Right hindlimb (tissue), 1 donor: ENCODE data around the gene SNX1.

Experiments
- DNase-seq: peaks from one replicate; pipeline ENCODE4 v3.0.0-alpha.2; 2018

The SNX1 gene

GRCh38 chr15:64148168-64148567 is 52.4 kb downstream of the SNX1 start:
- no peak for DNase-seq

DNA sequence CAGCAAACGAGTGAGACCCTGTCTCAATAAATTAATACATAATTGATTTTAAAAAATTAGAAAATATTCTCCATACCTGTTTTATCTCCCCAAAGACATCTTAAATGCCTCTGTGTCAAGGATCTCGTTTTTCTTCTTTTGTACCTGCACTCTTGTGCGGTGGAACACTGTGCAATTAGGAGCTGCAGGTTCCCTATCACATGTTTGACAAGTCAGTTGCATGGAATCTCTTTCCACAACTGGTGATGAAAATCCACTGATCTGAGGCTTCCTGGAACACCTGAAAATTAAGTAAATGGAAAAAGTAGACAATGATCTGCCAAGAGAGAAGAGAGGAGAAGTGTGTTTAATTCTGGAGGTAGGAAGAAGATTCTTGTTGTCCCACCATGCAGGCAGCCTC is 52.8 kb downstream of the SNX1 start:
- no peak for DNase-seq

DNA sequence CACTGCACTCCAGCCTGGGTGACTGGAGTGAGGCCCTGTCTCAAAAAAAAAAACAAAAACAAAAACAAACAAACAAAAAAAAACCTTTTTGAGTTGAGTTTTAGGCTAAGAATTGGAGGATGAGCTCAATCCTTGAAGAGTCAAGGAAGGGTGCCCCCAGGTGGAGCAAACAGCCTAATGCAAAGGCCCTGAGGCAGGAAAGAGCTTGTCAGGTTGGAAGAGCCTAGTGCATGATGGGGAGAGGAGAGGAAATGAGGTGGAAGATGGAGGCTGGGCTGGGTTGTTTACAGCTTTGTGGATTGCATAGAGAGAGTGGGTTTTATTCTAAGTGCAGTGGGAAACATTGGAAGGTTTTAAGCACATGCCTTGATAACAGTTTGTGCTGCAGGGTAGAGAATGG is 53.6 kb downstream of the SNX1 start:
- no peak for DNase-seq

DNA sequence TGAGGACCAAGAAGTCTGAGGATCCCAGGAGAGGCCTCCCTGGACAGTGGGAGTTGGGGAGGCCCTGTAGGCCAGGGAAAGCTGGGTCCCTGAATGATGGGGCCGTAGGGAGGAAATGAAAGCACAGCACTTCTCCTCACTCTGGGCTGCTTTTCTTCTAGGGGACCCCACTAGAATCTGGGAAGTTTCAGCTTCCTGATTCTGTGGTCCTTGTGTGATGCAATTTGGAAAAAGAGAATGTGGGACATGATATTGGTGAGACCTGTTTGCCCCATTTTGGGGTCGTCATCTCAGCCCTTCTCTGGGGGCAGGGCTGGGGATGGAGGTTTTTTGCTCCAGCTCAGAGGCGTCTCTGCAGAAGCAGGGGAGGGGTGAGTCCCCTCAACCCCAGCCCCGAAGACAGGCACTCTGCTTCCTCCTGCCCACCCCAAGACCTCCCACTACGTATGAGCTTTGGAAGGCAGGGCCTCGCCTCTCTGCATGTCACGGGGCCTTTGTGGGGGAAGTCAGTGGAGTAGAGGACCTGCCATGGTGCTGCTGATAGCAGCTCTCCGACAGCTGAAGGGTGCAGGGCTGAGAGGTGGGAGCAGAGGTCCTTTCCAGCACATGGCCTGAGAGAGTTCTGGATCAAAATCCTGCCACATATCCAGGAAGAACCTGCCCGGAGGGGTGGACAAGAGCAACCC is 54.3 kb downstream of the SNX1 start:
- no peak for DNase-seq

DNA sequence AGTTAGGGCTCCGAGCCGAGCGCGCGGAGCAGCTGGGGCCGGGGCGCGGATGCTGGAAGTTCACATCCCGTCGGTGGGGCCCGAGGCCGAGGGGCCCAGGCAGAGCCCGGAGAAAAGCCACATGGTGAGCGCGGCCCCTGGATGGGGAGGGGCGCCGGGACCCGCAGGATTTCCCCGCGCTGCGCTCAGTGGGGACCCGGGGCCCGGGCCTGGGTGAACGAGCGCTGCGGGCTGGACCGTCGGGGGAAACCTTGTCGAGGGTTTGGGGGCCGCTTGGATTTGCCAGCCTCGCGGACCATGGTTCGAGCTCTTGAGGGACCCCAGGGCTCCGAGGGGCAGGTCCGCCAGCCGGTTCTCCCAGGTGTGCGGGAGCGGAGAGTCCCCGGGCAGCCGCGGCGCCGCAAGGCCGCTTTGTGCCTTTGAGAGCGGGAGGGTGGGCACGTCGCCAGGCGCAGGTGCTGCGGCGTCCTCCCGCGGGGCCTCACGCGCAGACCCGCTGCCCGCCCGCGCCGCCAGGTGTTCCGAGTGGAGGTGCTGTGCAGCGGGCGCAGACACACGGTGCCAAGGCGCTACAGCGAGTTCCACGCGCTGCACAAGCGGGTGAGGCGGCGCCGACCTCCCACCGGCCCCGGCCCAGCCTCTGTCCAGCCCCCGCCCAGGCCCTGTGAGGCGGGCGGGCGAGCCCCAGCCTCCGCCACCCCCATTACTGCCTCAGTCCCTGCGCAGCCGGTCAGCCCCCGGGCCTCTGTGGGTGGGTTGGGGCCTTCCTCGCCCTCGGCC is 56.1 kb downstream of the SNX1 start, which contains the start of gene SNX22:
Gene SNX22, plus strand, starts transcription at position 5 of the 780 bp plus-strand sequence. Its CDS starts 45 bp downstream, at position 50.
- DNase-seq: no peak

- no peak for DNase-seq
Observed at GRCh38 chr15:64152507-64153387, 57.0 kb downstream of the SNX1 start.

DNA sequence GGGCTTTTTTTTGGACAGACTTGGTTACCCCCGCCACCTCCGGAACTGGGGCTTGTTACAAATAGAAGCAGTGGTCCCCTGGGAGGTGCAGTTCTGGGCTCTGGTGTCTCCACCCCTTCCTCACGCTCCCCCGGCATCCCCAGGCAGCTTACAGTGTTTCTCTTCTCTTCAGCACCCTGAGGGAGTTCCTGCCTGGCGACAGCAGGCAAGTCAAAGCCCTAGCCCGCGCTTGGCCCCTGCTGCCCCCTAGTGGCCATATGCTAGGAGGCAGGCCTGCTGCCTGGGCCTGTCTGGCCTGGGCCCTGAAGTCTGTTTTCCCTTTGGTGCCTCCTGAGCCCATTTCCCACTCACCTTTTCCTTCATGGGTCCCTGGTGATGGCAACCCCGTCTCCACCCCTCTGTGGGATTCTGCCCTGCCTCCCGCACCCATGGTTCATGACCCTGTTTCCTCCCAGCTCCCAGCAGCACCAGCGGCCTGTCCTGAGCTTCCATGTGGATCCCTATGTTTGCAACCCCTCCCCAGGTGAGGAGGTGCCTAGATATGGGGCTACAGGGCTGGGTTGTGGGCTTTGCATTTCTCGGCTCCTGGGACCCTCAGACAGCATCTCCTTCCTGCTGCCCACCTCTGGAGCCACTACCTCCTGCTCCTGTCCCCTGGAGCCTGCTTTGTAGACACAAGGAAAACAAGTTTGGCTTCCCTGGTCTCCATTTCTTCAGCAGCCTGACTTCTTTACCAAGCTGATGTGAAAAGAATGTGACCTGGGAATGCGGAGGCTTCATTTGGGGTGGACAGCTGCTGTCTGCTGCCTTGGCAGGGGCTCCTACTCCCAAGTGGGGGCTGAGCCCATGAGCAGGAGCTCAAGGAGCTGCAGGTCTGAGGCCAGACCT is 57.9 kb downstream of the SNX1 start:
- DNase-seq: peak; percentile 90

DNA sequence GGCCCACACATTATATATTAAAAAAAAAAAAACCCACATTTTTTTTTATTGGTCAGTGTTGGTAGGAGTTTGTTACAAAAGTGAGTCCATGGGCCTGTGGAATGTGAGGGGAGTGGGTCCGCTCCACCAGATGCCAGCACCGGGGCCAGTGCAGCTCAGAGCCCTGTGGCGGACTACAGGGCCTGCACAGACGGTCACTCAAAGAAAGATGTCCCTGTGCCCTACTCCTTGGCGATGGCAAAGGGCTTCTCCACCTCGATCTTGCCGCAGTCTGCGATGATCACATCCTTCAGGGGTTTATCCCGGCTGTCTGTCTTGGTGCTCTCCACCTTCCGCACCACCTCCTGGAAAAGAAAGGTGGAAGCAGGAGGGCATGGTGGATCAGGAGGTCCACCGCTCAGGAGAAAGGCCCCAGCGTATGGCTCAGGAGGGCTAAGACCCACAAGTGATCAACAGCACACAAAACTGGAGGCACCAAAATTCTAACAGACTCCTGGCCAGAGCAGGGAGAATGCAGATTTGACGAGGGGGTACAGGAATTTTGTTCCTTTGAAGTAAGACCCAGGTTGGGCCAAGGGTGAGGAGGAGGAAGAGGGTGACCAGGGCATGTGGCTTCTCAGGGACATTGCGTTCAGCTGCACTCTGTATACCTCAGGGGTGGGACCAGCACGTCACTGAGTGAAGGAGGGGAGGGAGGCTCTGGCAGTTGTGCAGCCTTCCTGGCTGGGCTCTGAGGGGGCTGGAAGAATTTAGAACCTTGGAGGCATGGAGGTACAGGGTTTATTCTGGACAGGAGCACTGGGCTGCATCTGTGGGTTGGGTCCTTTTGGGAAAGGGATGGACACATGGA is 60.2 kb downstream of the SNX1 start:
- no peak for DNase-seq

GRCh38 chr15:64156652-64157331 is 61.0 kb downstream of the SNX1 start:
- no peak for DNase-seq

- DNase-seq: no peak
Observed at GRCh38 chr15:64157599-64158125, 61.9 kb downstream of the SNX1 start.

DNA sequence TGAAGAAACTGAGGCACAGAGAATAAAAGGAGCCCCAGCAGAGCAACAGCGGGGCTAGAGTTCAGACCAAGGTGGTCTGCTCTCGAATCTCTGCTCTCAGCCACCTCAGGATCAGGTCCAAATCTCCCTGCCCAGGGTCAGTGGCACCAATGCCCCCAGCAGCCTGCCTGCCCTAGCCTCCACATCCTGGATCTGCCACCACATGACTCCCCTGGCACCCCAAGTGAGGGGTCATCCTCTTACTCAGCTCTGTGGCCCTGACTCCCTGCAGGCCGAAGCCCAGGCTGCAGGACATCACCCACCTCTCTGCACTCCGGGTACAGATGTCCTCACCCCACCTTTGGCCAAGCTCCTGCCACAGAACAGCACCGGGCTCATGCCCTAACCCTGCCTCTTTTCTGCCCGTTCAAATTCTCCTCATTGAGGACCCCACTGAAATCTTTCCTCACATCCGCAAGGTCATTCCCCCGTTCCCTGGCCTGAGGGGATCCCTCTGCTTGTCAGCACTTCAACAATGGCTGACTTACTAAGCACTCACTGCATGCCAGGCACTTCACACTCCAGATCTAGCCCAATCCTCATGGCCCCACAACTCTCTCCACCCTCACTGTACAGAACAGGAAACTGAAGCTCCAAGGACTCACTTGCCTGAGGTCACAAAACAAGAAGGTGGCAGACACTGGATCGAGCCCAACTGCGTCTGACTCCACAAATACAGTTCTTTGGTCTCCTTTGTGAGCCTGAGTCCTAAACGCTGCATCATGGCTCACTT is 62.8 kb downstream of the SNX1 start:
- DNase-seq: no peak

GRCh38 chr15:64161688-64162477 is 66.1 kb downstream of the SNX1 start:
- no peak for DNase-seq

DNA sequence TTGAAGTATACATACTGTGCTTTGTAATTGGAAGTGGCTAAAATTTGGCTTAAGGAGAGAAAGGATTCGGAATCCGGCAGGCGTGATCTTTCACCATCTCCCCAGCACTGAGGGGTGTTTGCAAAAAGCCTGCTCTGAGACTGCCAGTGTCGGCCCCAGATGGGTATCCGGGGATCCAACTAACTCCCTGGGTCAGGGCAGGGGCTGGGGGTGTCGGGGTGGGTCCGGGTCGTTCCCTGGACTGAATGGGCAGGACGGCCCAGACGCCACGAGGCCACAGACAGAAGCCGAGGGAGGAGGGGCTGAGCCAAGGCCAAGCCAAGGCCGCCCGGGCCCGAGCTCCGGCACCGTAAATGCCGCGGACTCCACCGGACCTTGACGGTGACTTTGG is 66.7 kb downstream of the SNX1 start:
- no peak for DNase-seq

DNA sequence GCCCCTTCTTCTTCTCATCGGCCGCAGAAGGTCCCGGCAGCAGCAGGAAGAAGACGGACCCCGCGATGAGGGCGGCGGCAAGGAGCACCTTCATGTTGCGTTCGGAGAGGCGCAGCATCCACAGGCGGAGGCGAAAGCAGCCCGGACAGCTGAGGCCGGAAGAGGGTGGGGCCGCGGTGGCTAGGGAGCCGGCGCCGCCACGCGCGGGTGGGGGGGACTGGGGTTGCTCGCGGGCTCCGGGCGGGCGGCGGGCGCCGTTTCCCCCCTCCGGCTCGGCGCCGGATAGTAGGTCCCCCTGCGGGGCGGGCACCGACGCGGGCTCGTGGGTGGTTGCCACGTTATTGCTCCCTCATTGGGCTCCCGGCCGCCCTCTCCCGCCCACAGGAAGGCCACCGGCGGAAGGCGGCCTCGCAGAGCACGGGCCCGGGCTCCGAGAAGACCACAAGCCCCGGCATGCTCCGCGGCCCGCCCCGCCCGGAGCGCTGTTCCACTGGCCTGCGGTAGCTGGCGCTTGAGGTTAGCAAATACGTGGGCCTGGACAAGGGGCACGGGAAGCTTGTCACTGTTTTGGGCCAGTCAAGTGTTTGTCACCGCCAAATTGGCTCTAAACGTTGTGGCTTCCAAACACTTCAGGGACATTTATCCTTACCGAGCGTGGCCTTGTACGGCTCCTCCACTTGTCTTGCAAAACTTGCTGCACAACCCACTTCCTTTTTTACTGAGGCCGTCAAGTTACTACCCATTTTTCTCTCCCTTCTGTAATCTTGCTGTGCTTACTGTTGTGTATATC is 67.3 kb downstream of the SNX1 start, which contains the start of gene PPIB:
Gene PPIB, minus strand, starts transcription at position 154 of the 790 bp plus-strand sequence. Its CDS starts 36 bp downstream, at position 118.
- DNase-seq: peak; percentile 98

DNA sequence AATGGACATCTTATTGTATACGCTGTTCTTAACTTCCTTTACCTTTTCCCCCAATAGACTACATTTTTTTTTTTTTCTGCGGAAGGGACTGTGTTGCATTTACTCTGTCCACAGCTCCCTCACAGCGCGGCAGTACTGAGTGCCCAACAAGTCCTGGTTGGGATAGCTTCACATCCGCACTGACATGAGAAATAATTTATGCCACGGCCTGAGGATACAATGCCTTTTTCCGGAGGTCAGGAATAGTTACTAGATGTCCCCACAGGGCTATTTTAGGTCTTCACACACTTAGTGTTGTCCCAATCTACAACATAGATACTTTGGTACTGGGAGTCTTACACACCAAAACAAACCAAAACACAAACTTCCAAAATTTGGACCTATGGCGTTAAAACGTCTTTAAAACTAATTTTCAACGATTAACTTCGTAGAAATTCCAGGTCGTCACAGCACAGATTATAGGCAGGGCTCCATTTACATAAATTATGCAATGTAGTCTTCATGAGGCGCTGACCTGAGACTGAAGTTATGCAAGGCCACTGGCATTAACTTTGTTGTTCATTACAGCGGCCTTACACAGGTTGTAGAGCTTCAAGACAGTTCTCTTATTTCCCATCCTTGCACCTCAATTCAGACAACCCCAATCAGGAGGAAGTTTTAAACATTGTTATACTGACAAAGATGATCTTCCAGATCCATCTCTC is 68.0 kb downstream of the SNX1 start:
- peak; percentile 38 for DNase-seq

GRCh38 chr15:64164436-64164835 is 68.7 kb downstream of the SNX1 start:
- DNase-seq: no peak
